ENCODE measurements around the gene NR2F2.

The NR2F2 gene

GRCh38 chr15:96354731-96355567 is 24.4 kb downstream of the NR2F2 start:
- no peak for FAIRE-seq

DNA sequence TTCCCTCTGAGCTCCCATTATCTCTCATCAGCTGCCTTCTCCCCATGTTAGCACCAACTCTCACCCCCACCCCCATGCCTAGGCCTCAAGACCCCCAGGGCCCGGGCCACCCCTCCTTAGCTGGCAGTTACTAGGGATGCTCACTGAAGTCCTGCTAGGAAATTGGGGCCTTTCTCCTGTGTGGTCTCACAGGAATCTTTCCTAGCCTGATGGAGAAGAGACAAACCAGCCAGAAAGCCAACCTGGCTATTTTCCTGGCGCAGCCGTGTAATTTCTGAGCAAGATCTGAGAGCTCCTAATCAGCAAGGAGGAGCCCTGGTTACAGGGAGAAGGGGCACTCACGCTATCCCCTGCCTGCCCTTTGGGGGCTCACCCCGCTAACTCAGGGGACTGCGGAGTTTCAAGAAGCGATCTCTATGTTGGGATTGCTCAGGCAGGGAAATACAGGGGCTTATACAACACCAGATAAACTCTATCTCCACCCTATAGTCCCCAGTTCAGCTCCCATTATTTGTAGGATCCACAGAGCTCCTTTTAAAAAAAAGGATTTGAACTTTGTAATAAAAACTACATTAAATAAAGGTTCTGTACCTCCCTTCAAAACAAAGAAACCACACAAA is 25.2 kb downstream of the NR2F2 start:
- FAIRE-seq = no peak

- FAIRE-seq = no peak
Measured at GRCh38 chr15:96356494-96357455, 26.3 kb downstream of the NR2F2 start.

DNA sequence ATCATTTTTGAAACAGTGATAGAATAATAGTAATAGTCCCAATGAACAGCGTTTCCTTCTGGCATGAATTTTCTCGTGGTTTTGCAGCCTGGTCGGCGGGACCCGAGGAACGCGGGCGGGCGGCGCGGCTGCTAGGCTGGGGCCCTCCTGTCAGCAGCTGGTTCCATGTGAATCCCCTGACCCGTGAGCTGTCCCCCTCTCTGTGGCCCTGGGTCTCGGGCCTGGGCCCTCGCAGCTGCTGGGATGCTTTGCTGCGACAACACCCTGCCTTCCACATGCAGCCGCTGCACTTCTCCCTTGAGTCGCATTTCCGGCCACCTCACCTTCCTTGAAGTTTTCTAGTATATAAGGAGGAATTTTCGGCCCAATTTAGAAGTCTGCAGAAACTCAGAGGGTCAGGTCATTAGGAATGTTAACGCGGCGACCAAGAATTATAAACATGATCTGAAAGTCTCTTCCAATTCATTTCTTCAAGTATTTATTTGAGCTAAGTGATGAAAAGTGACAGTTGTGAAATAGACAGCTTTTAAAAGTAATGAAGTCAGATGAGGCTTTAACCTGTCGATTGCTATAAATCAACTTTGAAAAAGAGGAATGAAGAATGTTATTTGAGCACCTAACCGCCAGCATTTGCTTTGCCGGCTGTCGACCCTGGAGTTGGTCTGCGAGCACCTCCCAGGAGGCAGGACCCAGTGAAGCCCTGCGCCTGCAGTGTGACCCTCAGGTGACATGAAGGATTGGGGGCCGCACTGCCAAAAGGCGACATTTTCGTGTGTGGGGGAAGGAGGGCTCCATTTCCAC is 27.7 kb downstream of the NR2F2 start:
- FAIRE-seq = no peak

DNA sequence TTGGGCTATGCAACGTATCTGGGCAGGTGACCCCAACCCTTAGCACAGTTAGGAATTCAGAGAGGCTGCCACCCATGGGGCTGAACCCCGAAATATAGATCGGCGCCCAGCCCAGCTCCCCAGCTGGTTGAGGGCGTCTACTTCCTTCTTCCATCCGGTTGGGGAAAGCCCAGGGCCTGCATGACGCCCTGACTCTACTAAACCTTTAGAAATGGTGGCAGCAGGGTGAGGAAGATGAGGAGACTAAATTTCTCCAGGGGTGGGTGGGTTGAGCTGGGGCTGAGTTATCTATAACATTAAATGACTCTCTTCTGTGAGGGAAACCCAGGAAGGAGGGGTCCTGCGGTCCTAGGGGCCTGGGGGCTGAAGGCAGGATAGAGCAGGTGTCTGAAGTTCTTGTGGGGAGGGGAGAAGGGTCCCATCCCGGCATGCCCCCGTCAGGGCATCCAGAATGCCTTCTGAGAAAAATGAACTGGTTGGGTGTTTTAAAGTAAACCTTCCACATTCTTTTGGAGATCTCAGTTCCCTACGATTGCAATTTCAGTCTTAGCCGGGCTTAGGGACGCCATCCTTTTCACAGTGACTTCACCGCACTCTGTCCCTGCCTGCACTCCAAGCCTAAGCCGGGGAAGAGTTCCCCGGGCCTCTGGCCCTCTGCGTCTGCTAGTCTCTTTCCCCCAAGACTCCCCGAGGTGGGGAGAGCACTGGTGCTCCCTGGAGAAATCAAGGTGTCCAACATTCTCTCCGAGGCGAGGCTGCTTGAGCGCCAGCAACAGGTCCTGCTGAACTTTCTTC is 28.5 kb downstream of the NR2F2 start:
- no peak for FAIRE-seq

DNA sequence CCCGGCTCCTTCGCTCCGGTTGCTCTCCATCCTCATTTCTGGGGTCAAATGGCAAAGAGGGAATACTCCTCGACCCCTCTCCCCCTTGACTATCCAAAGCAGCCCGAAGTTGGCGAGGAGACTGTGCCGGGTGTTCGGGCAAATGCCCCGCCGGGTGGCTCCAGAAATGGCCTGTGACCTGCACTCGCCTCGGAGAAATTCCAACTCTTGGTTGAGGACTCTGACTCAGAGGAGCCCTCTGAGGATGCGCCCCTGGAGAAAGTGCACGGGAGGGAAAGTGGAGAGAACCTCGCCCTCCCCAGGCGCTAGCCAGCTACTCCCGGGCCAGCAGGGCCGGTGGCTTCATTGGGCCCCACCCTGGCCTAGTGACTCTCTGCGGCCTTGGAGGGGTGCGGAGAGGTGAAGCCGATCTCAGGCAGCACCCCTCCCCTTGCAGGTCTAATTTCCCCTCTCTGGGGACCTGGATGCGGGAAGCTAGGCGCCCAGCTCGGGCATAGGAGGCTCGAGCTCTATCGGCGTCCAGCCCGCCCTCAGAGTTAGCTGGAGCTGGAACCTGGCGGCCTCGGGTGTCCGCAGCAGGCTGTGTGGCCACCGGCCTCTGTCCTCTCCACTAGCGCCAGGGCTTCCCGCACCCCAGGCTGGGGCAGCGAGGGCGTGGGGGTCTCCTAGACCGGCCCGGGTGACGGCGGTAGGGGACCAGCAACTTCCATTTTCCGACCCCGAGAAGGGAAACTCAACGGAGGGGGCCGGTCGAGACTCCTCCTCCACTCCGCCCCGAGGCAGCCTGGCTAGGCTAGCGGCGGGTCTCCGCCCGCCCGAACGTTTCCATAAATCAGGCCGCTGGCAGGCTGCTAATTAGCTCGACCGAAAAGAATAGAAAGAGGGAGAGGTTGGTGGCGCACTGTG is 29.4 kb downstream of the NR2F2 start:
- no peak for FAIRE-seq

DNA sequence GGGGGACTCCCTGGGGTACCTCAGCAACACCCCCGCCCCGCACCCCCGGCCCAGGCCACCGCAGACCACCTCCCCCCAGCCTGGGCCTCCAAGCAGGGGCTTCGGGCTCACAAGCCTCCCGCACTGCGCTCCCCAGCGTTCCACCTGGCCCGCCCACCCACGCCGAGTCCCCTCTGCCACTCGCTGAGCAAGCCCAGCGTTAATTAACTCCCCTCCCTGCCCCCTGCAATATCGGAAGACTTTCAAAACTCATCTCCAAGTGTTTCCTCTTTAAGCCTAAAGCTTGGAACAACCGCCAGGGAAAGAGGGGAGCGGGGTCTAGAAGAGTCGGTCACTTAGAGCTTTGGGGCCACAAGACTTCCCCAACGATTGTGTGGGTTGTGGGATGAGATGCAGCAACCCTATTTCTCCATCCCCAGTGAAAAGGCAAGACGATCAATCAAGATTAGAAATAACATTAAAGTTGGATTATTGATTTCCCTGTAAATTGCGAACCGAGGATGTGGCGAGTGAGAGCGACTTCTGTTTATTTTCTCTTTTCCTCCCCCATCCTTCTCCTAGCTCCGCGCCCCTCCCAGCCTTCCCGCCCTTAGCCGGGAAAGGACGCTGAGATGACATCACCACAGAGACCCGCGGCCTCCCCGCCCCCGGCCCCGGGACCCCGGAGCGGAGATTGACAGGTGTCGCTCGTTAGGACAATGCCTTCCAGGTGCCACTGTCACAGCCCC is 30.2 kb downstream of the NR2F2 start:
- FAIRE-seq = no peak

- no peak for FAIRE-seq
Measured at GRCh38 chr15:96361309-96362010, 31.0 kb downstream of the NR2F2 start.

DNA sequence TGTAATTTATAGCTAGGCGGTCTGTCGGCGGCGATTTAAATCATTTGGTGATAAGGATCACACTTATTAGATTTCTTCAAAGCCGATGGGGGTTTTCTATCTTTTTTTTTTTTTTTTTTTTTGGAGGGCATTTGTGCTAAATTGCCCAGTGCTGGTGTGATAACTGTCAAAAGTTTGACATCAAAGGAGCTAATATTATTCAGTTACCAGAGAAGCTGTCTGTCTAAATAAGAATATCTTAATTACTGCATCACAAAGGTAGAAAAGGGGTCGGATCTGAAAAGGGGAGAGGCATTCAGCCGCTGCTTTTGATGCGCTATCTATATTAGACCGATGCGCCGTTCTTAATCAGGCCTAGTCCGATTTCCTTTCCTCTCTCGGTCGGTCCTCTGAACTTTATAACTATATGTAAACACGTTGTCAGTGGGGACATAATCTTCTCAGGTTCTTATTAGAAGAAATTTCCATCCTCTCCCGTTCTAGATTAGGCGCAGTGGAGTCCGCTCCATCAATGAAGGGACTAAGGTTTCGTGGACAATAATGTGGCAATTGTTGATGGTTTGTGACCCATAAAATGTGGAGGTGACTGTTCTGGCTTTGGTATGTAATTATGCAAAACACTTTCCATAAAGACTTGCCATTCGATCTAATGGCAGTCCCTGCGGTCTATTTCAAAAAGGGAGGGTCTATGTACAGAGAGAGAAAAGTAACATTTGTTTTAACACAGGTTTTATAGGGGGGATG is 31.7 kb downstream of the NR2F2 start:
- FAIRE-seq = no peak

GRCh38 chr15:96362755-96363651 is 32.5 kb downstream of the NR2F2 start:
- FAIRE-seq = no peak

DNA sequence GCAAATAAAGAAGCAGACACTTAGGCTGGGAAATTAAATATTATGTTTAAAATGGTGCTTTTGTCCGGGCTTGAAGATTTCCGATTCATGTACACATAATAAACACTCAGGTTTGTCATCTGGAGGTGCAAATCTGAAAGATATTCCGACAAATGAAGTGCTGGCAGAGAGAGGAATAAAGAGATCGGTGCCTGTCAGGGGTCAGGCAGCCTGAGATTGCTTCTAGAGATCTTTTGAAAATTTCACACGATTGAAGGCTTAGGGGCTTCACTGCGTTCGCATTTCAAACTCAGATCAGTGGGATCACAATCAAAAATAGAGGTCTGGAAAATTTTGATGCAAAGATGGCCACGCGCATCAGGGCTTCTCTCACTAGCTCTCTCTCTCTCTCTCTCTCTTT is 33.2 kb downstream of the NR2F2 start:
- FAIRE-seq = no peak

DNA sequence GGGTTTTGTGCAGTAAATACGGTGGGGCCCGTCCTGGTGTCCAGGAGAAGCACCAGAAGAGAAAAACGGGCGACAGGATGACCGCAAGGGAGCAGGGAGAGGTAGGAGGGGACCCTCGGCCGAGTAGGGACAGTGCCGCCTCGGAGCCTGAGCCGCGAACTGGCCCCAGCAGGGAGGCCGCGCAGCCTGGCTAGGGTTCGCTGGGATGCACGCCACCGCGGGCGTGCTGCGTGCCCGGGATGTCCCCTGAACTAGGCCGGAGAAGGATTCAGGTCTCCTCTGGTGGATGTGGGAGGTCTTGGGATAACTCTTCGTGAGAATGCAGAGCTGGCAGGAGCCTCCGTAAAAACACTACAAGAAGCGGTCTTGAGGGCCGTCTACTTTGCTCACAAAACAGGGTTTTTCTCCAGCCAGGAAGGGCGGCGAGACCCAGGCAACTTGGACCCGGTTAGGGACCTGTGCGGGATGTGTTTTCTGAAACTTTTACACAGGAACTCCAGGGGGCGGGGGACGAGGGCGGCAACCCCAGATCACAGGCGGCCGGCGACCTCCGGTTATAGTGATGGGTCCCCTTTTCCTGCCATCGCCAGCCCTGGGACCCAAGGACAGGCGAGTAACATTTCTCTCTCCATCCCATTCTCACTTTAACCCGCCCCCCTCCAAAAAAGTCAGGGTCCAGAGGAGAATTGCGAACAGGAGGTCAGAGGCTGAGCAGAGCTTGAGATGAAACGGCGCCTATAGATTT is 35.5 kb downstream of the NR2F2 start:
- no peak for FAIRE-seq

GRCh38 chr15:96366526-96366877 is 36.0 kb downstream of the NR2F2 start:
- FAIRE-seq = no peak

DNA sequence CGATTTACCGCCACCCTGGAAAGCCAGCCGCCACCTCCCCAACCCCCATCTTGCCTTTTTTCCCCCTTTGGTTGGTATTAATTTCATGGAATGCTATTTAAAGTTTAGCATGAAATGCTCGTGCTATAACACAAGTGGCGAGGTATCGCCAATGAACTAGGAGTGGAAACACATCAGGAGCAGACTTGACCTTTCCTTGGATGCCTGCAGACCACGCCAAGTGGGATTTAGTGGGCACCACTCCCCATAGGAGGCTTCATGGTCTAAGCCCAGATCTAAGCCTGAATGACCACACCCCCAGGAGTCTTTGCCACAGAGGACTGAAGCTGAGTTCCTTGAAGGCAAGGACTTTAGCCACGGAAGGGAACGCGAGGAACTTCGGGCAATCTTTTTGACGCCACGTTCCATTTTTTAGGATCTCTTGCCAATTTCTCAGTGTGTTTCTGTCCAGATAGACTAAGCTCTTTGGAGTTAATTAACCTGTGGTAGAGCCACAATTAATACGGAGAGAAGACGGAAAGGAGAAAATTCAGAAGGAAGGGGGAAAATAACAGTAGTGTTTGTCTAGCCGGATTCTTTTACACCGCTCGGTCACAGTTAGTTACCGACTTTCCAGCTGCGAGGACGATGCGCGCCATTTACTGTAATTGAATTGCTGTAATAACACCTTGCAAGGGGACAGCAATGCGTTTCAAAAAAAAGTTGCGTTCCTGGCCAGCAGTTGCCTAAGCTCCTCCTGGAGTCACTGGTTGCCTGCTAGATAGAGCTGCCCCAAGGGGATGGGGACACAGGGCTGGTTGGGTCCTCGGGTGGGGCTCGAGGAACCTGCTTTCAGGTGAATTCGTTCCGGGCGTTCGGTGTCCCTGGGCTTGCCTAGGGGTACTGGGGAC is 37.1 kb downstream of the NR2F2 start:
- no peak for FAIRE-seq

DNA sequence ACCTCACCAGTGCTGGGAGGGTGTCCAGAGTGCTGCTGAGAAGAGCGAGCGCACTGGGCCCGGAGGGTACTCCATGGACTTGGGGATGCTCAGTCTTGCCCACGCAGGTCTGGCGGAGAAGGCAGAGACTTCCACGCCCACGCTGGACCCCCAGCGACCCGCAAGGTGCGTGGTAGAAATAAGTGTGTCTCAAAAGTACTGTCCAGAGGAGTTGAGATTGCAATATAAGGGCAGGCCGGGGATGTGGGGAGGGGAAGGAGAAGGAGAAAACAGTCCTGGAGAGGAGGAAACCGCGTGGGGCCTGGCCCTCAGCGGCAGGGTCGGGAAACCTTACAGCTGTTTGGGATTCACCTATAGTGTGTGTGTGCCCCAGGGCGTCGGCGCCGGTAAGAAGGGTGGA is 38.9 kb downstream of the NR2F2 start:
- FAIRE-seq = no peak
